ENCODE results near the gene NDUFV3. TPM values are rescaled to one million over a fixed set of nuclear protein-coding genes. Genes with fewer than 3 reads are reported as not detected.

Gene NDUFV3
- total RNA-seq, 1 donor from 2014 or later, result 41.9 TPM

DNA sequence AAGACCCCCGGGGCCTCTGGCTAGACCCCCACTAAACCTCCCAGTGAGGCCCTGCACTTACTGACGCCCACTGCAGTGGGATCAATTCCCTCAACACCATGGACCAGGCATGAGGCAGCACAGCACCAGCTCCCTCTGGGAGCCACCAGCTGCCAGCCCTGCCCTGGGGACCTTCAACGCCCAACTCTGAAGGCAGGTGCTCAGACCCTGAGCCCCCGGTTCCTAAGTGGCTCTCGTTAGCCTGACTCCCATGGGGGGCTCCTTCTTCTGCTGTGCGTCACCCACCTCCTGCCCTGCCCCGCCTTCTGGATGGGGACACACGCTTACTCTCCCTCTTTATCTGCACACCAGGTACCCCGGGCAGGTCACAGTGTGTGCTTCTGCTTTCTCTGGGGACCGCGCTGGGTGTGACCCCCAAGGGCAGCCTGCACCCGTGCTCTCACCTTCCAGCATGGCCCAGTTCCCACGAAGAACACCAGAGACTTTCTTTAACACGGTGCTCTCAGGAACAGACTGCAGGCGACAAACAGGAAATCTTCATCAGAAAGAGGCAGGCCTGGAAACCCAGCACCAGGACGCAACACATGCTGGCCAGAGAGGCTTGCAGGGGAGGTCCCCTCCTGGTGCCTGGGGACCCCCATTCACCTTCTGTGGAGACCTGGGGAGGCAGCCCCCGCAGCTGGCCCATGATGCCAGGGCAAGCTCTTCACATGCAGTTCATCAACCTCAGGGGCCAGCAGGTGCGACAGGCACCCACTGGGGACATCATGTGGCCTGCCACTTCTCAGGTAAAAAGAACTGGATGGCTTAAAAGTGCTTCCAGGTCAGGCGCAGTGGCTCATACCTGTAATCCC is 41.1 kb upstream of the NDUFV3 start:
- H3K9me3 Mint-ChIP-seq, result no peaks in the 10 kb centered on the region
- H3K4me1 Mint-ChIP-seq (ENCODE audit: low read depth), result peaks cover 4% of the 10 kb centered on the region
- no peaks in the 10 kb centered on the region for H3K27me3 Mint-ChIP-seq (ENCODE audit: insufficient read depth)
- peak overlapping the region; percentile 29 for H3K27ac Mint-ChIP-seq
- peaks cover 40% of the 10 kb centered on the region for H3K36me3 Mint-ChIP-seq (ENCODE audit: low read depth)
- H3K4me3 Mint-ChIP-seq, result no peak overlapping the region
- DNase-seq (ENCODE audit: low spot score), result no peak
- intact Hi-C loops (cut with micrococcal nuclease), result no loop called here

DNA sequence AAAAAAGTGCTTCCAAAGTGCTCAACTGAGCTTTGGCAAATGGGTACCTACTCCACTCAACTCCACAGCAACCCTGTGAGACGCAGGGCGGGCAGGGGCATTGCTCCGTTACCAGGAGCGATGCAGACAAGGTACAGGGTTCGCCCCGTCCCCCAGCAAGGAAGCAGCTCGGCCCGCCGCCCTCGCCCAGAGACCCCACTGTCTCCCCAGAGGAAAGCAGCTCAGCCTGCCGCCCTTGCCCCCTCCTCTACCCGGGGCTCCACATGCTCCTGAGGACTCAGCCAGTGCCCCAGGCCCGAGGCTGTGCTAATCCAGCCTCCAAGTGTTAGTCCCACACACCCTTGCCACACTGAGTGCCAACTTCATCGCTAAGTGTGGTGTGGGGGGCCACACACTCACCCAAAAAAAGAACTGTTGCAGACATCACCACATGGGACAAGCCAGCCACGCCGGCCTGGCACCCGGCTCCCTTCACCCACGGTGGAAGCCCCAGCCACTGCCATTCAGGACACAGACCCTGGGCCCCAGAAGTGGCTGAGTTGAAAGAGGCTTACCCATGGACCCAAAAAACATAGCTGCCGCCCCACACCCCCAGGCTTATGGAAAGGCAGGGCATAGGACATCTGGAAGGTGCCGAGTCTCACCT is 40.1 kb upstream of the NDUFV3 start:
- peaks cover 43% of the 10 kb centered on the region for H3K36me3 Mint-ChIP-seq (ENCODE audit: low read depth)
- no peaks in the 10 kb centered on the region for H3K27me3 Mint-ChIP-seq (ENCODE audit: insufficient read depth)
- H3K4me3 Mint-ChIP-seq, result no peak overlapping the region
- peaks cover 4% of the 10 kb centered on the region for H3K4me1 Mint-ChIP-seq (ENCODE audit: low read depth)
- no peaks in the 10 kb centered on the region for H3K9me3 Mint-ChIP-seq
- no peak for DNase-seq (ENCODE audit: low spot score)
- no peak overlapping the region for H3K27ac Mint-ChIP-seq
- intact Hi-C loops (cut with micrococcal nuclease), result no loop called here

DNA sequence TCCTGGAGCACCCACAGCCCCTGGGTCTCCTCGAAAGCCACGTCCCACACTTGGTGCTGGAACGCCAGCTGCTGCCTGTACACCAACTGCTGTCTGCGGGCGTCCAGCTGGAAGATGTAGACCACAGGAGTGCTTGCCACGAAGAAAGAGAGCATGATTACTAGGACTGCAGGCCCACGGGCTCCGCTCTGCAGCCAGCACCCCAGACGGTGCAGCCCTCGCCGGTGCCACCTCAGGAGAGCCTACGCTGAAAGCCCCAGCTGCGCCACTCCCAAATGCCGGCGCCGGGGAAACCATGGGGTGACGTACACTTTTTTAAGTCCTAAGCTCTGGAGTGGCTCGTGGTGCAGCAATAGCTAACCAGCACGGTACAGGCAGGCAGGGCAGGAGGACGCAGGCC is 39.5 kb upstream of the NDUFV3 start:
- Mint-ChIP-seq H3K27me3 (ENCODE audit: insufficient read depth) (no peaks in the 10 kb centered on the region), H3K4me1 (ENCODE audit: low read depth) (peaks cover 4% of the 10 kb centered on the region), H3K36me3 (ENCODE audit: low read depth) (peaks cover 44% of the 10 kb centered on the region), H3K27ac (no peak overlapping the region), H3K9me3 (no peaks in the 10 kb centered on the region), H3K4me3 (no peak overlapping the region)
- no peak for DNase-seq (ENCODE audit: low spot score)
- intact Hi-C loops (cut with micrococcal nuclease), result no loop called here

DNA sequence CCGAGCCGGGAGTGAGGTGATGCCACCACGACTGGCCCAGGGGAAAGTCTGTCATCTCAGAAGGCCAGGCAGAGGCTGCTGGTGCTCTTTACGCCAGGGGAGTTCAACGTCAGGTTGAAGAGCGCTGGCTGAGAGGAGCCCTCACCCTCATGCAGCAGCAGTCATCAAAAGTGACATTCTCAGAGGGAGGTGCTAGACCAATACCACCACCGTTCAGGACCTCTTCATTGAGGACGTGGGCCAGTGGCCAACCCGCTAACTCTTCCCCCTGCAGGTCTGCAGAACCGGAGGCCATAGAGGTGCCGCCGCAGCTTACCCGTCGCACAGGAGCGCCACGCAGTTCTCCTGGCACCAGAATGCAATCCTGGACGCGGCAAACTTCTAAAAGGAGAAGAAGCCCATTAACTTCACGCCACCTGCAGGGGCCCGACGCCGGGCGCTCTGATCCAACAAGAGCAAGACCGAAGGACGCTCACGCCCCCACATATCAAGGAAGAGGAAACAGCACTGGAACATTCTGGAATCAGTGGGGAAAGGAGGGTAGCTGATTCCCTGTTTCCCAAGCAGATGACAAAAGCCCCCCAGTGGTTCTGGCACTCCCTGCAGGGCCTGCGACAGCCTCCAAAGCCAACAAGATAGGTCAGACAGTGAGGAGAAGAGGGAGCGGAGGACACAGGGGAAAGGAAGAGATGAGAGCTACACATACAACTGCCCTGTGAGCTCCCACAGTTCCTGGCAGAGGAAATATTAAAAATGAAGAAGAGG is 38.7 kb upstream of the NDUFV3 start:
- no peaks in the 10 kb centered on the region for H3K9me3 Mint-ChIP-seq

DNA sequence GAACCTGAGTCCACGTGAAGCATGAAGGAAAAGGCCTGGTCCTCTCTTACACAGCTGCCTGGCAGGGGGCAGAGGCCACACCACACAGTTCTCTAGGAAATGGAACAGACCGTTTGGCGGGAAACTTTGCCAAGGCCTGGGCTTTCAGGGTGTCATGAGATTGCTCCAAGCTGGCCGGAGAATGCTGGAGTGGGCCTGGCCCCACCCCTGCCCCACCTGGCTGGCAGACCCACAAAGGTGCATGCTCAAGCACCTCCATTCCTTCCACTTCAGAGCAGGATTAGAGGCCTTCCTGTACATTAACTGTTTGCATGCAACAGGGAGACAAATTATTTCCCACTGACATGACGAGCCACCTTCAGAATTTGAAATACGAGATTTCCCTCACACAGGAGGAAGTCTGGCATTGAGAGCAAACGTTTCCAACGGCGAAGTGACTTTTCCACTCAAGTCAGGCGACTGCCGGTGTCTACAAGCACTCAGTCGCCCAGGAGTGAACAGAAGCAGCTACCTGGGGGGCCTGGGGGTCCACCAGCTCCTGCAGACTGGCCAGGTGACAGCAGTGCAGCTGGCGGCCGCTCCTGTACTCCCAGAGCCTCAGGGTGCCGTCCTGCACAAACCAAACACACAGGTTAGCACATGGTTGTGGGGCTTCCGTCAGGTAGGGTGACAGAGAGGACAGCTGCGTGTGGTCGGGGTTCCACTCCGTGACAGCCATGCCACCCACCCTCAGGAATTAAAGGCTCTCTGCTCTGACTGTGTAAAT is 37.8 kb upstream of the NDUFV3 start:
- intact Hi-C loops (cut with micrococcal nuclease), result no loop called here
- DNase-seq (ENCODE audit: low spot score), result no peak
- H3K27ac Mint-ChIP-seq, result no peak overlapping the region
- H3K4me3 Mint-ChIP-seq, result no peak overlapping the region
- no peaks in the 10 kb centered on the region for H3K27me3 Mint-ChIP-seq (ENCODE audit: insufficient read depth)
- H3K36me3 Mint-ChIP-seq (ENCODE audit: low read depth), result peaks cover 34% of the 10 kb centered on the region
- H3K9me3 Mint-ChIP-seq, result no peaks in the 10 kb centered on the region
- H3K4me1 Mint-ChIP-seq (ENCODE audit: low read depth), result peaks cover 4% of the 10 kb centered on the region

More for the DNA sequence above, 38.7 kb upstream of the NDUFV3 start:
- Mint-ChIP-seq H3K27ac (no peak overlapping the region), H3K4me3 (no peak overlapping the region), H3K36me3 (ENCODE audit: low read depth) (peaks cover 40% of the 10 kb centered on the region), H3K27me3 (ENCODE audit: insufficient read depth) (no peaks in the 10 kb centered on the region), H3K4me1 (ENCODE audit: low read depth) (peaks cover 4% of the 10 kb centered on the region)
- DNase-seq (ENCODE audit: low spot score), result no peak
- intact Hi-C loops (cut with micrococcal nuclease), result no loop called here

DNA sequence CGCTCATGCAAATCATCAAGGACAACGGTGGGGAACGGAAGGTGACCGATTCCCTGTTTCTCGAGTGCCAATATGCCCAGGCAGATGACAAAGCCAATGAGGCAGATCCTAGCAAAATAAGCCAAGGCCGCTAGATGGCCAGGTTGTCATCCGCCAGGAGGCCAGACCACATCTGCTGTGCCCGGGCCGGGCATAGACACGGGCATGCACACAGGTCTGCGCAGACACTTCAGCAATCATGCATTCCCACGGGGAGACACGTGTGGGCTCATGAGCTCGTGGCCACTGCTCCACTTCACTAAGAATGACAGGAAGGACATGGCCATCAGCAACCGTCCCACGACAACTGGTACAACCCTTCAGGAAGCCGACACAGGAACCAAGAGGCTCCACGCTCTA is 37.2 kb upstream of the NDUFV3 start:
- H3K4me3 Mint-ChIP-seq, result no peak overlapping the region
- H3K27ac Mint-ChIP-seq, result no peak overlapping the region
- DNase-seq (ENCODE audit: low spot score), result no peak
- peaks cover 4% of the 10 kb centered on the region for H3K4me1 Mint-ChIP-seq (ENCODE audit: low read depth)
- peaks cover 36% of the 10 kb centered on the region for H3K36me3 Mint-ChIP-seq (ENCODE audit: low read depth)
- H3K9me3 Mint-ChIP-seq, result no peaks in the 10 kb centered on the region
- H3K27me3 Mint-ChIP-seq (ENCODE audit: insufficient read depth), result no peaks in the 10 kb centered on the region
- intact Hi-C loops (cut with micrococcal nuclease), result no loop called here

DNA sequence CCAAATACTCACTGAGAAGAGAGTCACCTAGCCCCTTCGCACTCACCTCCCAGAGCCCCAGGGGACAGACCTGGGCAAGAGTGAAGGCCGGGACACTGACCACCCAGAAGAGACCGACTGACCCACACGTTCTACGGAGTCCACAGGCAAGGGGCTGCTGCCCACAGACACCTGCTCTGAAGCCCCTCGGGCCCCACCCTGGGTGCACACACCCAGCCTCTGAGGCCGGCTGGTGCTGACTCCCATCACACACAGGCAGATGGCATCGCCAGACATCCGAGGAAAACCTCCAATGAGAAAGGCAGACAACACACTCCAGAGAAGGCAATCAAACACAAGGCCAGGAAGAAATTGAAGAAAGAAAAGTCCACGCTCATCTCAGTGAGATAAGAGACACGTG is 35.9 kb upstream of the NDUFV3 start:
- H3K27me3 Mint-ChIP-seq (ENCODE audit: insufficient read depth), result no peaks in the 10 kb centered on the region
- H3K4me1 Mint-ChIP-seq (ENCODE audit: low read depth), result peaks cover 4% of the 10 kb centered on the region
- no peak overlapping the region for H3K27ac Mint-ChIP-seq
- intact Hi-C loops (cut with micrococcal nuclease), result no loop called here
- H3K4me3 Mint-ChIP-seq, result no peak overlapping the region
- no peaks in the 10 kb centered on the region for H3K9me3 Mint-ChIP-seq
- H3K36me3 Mint-ChIP-seq (ENCODE audit: low read depth), result peaks cover 35% of the 10 kb centered on the region
- no peak for DNase-seq (ENCODE audit: low spot score)

DNA sequence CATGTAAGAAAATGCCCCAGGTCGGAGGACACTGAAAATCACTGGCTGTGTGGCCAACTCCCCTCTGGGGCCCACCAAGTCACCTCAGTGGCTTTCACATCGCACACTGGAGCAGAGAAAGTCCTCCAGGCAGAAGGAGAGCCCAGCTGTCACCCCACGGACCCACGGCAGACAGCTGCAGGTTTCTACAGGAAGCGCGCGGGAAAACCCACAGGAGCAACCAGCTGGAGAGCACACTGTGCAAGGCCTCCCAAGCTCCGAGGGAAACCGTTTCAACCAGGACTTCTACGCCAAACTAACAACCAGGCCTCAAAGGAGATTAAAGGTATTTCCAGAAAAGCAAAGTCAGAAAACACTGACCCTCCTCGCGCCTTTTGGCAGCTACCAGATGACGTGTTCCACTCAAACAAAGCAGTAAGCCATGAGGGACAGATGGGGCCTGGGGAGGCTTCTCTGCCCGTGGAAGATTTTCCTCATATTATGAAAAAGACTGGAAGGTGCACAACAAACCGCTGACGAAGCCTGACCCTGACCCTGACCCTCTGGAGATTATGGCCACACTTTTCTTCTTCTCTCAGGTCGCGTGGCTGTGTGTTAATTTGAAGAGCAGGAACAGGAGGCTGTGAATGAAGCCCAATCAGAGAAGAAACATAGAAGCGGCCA is 34.8 kb upstream of the NDUFV3 start:
- peaks cover 4% of the 10 kb centered on the region for H3K4me1 Mint-ChIP-seq (ENCODE audit: low read depth)
- H3K27me3 Mint-ChIP-seq (ENCODE audit: insufficient read depth), result no peaks in the 10 kb centered on the region
- H3K4me3 Mint-ChIP-seq, result no peak overlapping the region
- H3K27ac Mint-ChIP-seq, result no peak overlapping the region
- peaks cover 41% of the 10 kb centered on the region for H3K36me3 Mint-ChIP-seq (ENCODE audit: low read depth)
- DNase-seq (ENCODE audit: low spot score), result no peak
- H3K9me3 Mint-ChIP-seq, result no peaks in the 10 kb centered on the region
- intact Hi-C loops (cut with micrococcal nuclease), result no loop called here

DNA sequence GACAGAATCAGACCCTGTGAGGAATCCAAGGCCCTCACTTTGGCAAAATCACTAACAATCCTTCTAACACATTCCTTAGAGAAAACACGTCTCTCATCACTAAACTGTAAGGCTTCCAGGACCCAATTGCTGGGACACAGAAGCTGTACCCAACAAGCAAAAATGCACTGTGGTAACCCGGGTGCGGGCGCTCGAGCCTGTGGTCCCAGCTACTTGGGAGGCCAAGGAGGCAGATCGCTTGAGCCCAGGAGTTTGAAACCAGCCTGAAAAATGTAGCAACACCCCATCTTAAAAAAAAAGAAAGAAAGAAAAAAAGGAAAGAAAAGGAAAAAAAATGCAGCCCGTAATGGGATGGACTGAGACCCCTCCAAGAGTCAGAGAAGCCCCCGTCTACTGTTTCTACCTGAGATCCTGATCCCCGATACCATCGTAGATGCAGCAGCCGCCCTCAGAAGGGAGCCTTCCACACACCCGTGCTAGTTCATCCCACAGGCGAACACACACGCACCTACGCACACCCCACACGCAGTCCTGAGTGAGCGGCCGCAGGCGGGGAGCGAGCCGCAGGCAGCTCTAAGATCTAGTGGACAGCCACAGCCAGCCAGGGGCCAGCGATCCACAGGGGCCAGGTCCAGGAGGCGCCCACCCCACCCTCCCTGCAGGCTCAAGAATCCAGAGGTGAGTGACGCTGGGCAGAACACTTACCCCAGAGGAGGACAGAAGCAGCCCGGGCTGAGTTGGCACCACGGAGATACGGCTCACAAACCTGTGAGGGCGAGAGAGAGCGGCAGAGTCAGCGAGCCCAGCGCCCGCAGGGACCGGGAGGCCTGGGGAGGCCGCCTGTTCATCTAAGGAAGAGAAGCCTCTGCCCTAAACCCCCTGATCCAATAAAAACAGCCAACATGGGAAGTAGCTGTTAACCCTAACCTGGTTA is 33.9 kb upstream of the NDUFV3 start:
- Mint-ChIP-seq H3K9me3 (no peaks in the 10 kb centered on the region), H3K36me3 (ENCODE audit: low read depth) (peaks cover 40% of the 10 kb centered on the region), H3K27me3 (ENCODE audit: insufficient read depth) (no peaks in the 10 kb centered on the region), H3K4me1 (ENCODE audit: low read depth) (peaks cover 4% of the 10 kb centered on the region), H3K4me3 (no peak overlapping the region), H3K27ac (no peak overlapping the region)
- DNase-seq (ENCODE audit: low spot score), result no peak
- intact Hi-C loops (cut with micrococcal nuclease), result no loop called here

DNA sequence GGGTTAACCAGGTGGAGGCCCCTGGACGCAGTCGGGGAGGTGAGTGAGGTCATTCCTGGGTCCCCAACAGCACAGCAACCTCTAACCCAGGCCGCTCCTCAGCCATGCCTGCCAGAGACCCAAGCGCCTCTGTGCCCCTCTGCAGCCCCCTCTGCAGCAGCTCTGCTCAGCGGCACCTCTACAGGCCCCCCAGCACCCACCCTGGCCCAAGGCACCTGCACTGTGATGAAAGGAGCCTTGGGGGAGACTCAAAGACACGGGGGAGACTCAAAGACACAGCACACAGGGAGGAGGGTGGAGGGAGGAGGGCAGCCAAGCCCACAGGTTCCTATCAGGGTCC is 33.2 kb upstream of the NDUFV3 start:
- no peaks in the 10 kb centered on the region for H3K9me3 Mint-ChIP-seq
- H3K4me1 Mint-ChIP-seq (ENCODE audit: low read depth), result peaks cover 8% of the 10 kb centered on the region
- intact Hi-C loops (cut with micrococcal nuclease), result no loop called here
- H3K27me3 Mint-ChIP-seq (ENCODE audit: insufficient read depth), result no peaks in the 10 kb centered on the region
- H3K27ac Mint-ChIP-seq, result no peak overlapping the region
- no peak for DNase-seq (ENCODE audit: low spot score)
- peaks cover 39% of the 10 kb centered on the region for H3K36me3 Mint-ChIP-seq (ENCODE audit: low read depth)
- H3K4me3 Mint-ChIP-seq, result no peak overlapping the region

DNA sequence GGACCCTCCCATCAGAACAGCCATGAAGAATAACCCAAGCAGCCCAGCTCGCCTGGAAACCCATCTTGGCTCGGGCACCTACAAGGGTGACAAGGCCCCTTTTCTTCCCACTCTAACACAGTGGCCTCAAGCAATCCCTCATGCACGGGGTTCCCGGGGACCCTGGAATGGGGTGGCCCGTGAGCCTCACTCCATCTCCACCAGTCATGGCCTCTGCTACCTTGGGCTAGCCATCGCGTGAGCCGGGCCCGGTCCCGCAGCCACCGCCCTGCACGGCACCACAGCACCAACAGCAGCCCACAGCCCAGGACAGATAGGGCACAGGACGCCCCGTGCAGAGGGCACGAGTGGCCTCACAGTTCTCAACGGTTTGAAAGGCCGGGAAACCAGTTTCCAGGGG is 32.8 kb upstream of the NDUFV3 start:
- Mint-ChIP-seq H3K4me3 (no peak overlapping the region), H3K4me1 (ENCODE audit: low read depth) (peaks cover 9% of the 10 kb centered on the region), H3K27ac (no peak overlapping the region), H3K36me3 (ENCODE audit: low read depth) (peaks cover 39% of the 10 kb centered on the region), H3K9me3 (no peaks in the 10 kb centered on the region), H3K27me3 (ENCODE audit: insufficient read depth) (no peaks in the 10 kb centered on the region)
- DNase-seq (ENCODE audit: low spot score), result no peak
- intact Hi-C loops (cut with micrococcal nuclease), result no loop called here
